ENCODE measurements around the gene YTHDC1.

The YTHDC1 gene

GRCh38 chr4:68346461-68346860 is 3.4 kb downstream of the YTHDC1 start:
- no peak overlapping the region for H3K4me3 ChIP-seq (replicated peaks in 1 of 2; ENCODE audit: low read depth in 2 of 2, low read length in 2 of 2)
- peak in 1 of 2 donors; percentile 71 for DNase-seq (ENCODE audit: low read depth in 2 of 2)
- TF ChIP-seq CTCF (IDR thresholded peaks at IDR 0.05; ENCODE audit: low read depth, low read length): no peak

- TF ChIP-seq CTCF (IDR thresholded peaks at IDR 0.05; ENCODE audit: low read depth, low read length): no peak
- no peak overlapping the region for H3K4me3 ChIP-seq (replicated peaks in 1 of 2; ENCODE audit: low read depth in 2 of 2, low read length in 2 of 2)
- DNase-seq (ENCODE audit: low read depth in 2 of 2): no peak
Observed at GRCh38 chr4:68344785-68345184, 5.1 kb downstream of the YTHDC1 start.

- DNase-seq (ENCODE audit: low read depth in 2 of 2): no peak
- no peak overlapping the region for H3K4me3 ChIP-seq (replicated peaks in 1 of 2; ENCODE audit: low read depth in 2 of 2, low read length in 2 of 2)
- no peak for TF ChIP-seq CTCF (IDR thresholded peaks at IDR 0.05; ENCODE audit: low read depth, low read length)
Observed at GRCh38 chr4:68344049-68344448, 5.8 kb downstream of the YTHDC1 start.

- peak; percentile 74 to 84 for DNase-seq (ENCODE audit: low read depth in 2 of 2)
- no peak for TF ChIP-seq CTCF (IDR thresholded peaks at IDR 0.05; ENCODE audit: low read depth, low read length)
- H3K4me3 ChIP-seq (replicated peaks in 1 of 2; ENCODE audit: low read depth in 2 of 2, low read length in 2 of 2): no peak overlapping the region
Observed at GRCh38 chr4:68342134-68342533, 7.8 kb downstream of the YTHDC1 start.

- H3K4me3 ChIP-seq (replicated peaks in 1 of 2; ENCODE audit: low read depth in 2 of 2, low read length in 2 of 2): no peak overlapping the region
- DNase-seq (ENCODE audit: low read depth in 2 of 2): peak in 1 of 2 donors; percentile 26
- no peak for TF ChIP-seq CTCF (IDR thresholded peaks at IDR 0.05; ENCODE audit: low read depth, low read length)
Observed at GRCh38 chr4:68338625-68339024, 11.3 kb downstream of the YTHDC1 start.

GRCh38 chr4:68337522-68337921 is 12.4 kb downstream of the YTHDC1 start:
- TF ChIP-seq CTCF (IDR thresholded peaks at IDR 0.05; ENCODE audit: low read depth, low read length): no peak
- DNase-seq (ENCODE audit: low read depth in 2 of 2): no peak
- no peak overlapping the region for H3K4me3 ChIP-seq (replicated peaks in 1 of 2; ENCODE audit: low read depth in 2 of 2, low read length in 2 of 2)

- H3K4me3 ChIP-seq (replicated peaks in 1 of 2; ENCODE audit: low read depth in 2 of 2, low read length in 2 of 2): no peak overlapping the region
- no peak for TF ChIP-seq CTCF (IDR thresholded peaks at IDR 0.05; ENCODE audit: low read depth, low read length)
- DNase-seq (ENCODE audit: low read depth in 2 of 2): no peak
Observed at GRCh38 chr4:68337004-68337403, 12.9 kb downstream of the YTHDC1 start.
